H9 (cell line): ENCODE results near the gene ATP5F1B. TPM values are rescaled to one million over a fixed set of nuclear protein-coding genes. Genes with fewer than 3 reads are reported as not detected.

Experiments
- DNase-seq: peaks from one replicate; pipeline ENCODE4 v3.0.0-alpha.2; 2017
- H2AFZ ChIP-seq: one replicate; pipeline ENCODE4 v1.6.1; 2013; ENCODE audit warnings: mild to moderate bottlenecking, low read length, control low read depth, moderate library complexity
- H2AK5ac ChIP-seq: 2 replicates; pipeline ENCODE4 v1.6.1; 2013; ENCODE audit warnings: low read length, control low read depth, mixed read lengths; ENCODE audit not compliant: insufficient read length
- H2BK120ac ChIP-seq: one replicate; pipeline ENCODE4 v1.6.1; 2013; ENCODE audit warnings: low read depth, mild to moderate bottlenecking, low read length, control low read depth, inconsistent platforms; ENCODE audit not compliant: poor library complexity, severe bottlenecking
- H2BK12ac ChIP-seq: 2 replicates; pipeline ENCODE4 v1.6.1; 2013; ENCODE audit warnings: low read length, control low read depth, mixed read lengths, low read depth; ENCODE audit not compliant: insufficient read length
- H2BK15ac ChIP-seq: 2 replicates; pipeline ENCODE4 v1.6.1; 2013; ENCODE audit warnings: low read depth, low read length, control low read depth
- H2BK20ac ChIP-seq: one replicate; pipeline ENCODE4 v1.6.1; 2013; ENCODE audit warnings: low read depth, mild to moderate bottlenecking, low read length, control low read depth, inconsistent platforms; ENCODE audit not compliant: poor library complexity, severe bottlenecking
- H2BK5ac ChIP-seq: 2 replicates; pipeline ENCODE4 v1.6.1; 2013; ENCODE audit warnings: low read length, control low read depth, mixed read lengths; ENCODE audit not compliant: insufficient read length
- H3K14ac ChIP-seq: 2 replicates; pipeline ENCODE4 v1.6.1; 2013; ENCODE audit warnings: low read length, control low read depth; ENCODE audit not compliant: insufficient read depth
- H3K18ac ChIP-seq: 2 replicates; pipeline ENCODE4 v1.6.1; 2013; ENCODE audit warnings: low read depth, mild to moderate bottlenecking, mixed read lengths, low read length, control low read depth; ENCODE audit not compliant: insufficient read length
- H3K23ac ChIP-seq: 2 replicates; pipeline ENCODE4 v1.6.1; 2013; ENCODE audit warnings: low read length, control low read depth, mixed read lengths, low read depth; ENCODE audit not compliant: insufficient read length
- H3K23me2 ChIP-seq: 2 replicates; pipeline ENCODE4 v1.6.1; 2013; ENCODE audit warnings: low read depth, mild to moderate bottlenecking, mixed read lengths, low read length, control low read depth; ENCODE audit not compliant: insufficient read length, poor library complexity, severe bottlenecking
- H3K27ac ChIP-seq: 2 replicates; pipeline ENCODE4 v1.5.1; 2013; ENCODE audit warnings: low read length, control low read depth, mixed read lengths, low read depth; ENCODE audit not compliant: insufficient read length
- H3K27me3 ChIP-seq: 2 replicates; pipeline ENCODE4 v1.6.1; 2013; ENCODE audit warnings: low read length, control low read depth, inconsistent platforms; ENCODE audit not compliant: insufficient read depth
- H3K4ac ChIP-seq: 2 replicates; pipeline ENCODE4 v1.6.1; 2013; ENCODE audit warnings: low read depth, mild to moderate bottlenecking, control low read depth, inconsistent platforms, low read length, moderate library complexity
- H3K4me1 ChIP-seq: 2 replicates; pipeline ENCODE4 v1.6.1; 2013; ENCODE audit warnings: low read length, control low read depth, inconsistent platforms; ENCODE audit not compliant: insufficient read depth
- H3K4me2 ChIP-seq: 2 replicates; pipeline ENCODE4 v1.6.1; 2013; ENCODE audit warnings: low read length, control low read depth, mixed read lengths; ENCODE audit not compliant: insufficient read length, insufficient read depth
- H3K56ac ChIP-seq: 2 replicates; pipeline ENCODE4 v1.6.1; 2013; ENCODE audit warnings: low read depth, mild to moderate bottlenecking, mixed read lengths, low read length, control low read depth; ENCODE audit not compliant: insufficient read length
- H3K79me1 ChIP-seq: 2 replicates; pipeline ENCODE4 v1.6.1; 2013; ENCODE audit warnings: low read depth, mild to moderate bottlenecking, moderate library complexity, low read length, control low read depth, inconsistent platforms; ENCODE audit not compliant: insufficient read depth, poor library complexity, severe bottlenecking
- H3K79me2 ChIP-seq: 2 replicates; pipeline ENCODE4 v1.6.1; 2013; ENCODE audit warnings: low read length, control low read depth, inconsistent platforms; ENCODE audit not compliant: insufficient read depth
- H3K9ac ChIP-seq: 2 replicates; pipeline ENCODE4 v1.6.1; 2013; ENCODE audit warnings: low read length, control low read depth, mixed read lengths; ENCODE audit not compliant: insufficient read length; ENCODE audit errors: extremely low read depth
- H3K9me3 ChIP-seq: one replicate; pipeline ENCODE4 v1.6.1; 2013; ENCODE audit warnings: low read depth, low read length, inconsistent platforms; ENCODE audit not compliant: control insufficient read depth
- H3T11ph ChIP-seq: one replicate; pipeline ENCODE4 v1.6.1; 2013; ENCODE audit warnings: mild to moderate bottlenecking, low read length, control low read depth, inconsistent platforms
- H4K20me1 ChIP-seq: one replicate; pipeline ENCODE4 v1.6.1; 2013; ENCODE audit not compliant: control insufficient read depth, insufficient read length, insufficient read depth
- H4K5ac ChIP-seq: 2 replicates; pipeline ENCODE4 v1.6.1; 2013; ENCODE audit warnings: low read depth, mild to moderate bottlenecking, mixed read lengths, low read length, control low read depth; ENCODE audit not compliant: insufficient read length
- H4K8ac ChIP-seq: replicated peaks from 2 replicates; pipeline ENCODE4 v1.6.1; 2013; ENCODE audit warnings: low read length, control low read depth, mixed read lengths, low read depth; ENCODE audit not compliant: insufficient read length
- H4K91ac ChIP-seq: 2 replicates; pipeline ENCODE4 v1.6.1; 2013; ENCODE audit warnings: low read depth, mild to moderate bottlenecking, moderate library complexity, mixed read lengths, low read length, control low read depth; ENCODE audit not compliant: insufficient read length
- H3K27ac Mint-ChIP-seq, 3 experiments: 2 replicates in 2 of 3; 3 replicates in 1 of 3; pipeline ENCODE4 v1.8.0; 2020 to 2021; ENCODE audit warnings: mixed read lengths in 3 of 3, mild to moderate bottlenecking in 1 of 3, moderate library complexity in 1 of 3
- H3K27me3 Mint-ChIP-seq: 2 replicates; pipeline ENCODE4 v1.8.0; 2021; ENCODE audit warnings: low read depth, mild to moderate bottlenecking, moderate library complexity, mixed read lengths
- H3K36me3 Mint-ChIP-seq, 3 experiments: 2 replicates in 2 of 3; 3 replicates in 1 of 3; pipeline ENCODE4 v1.8.0; 2020 to 2021; ENCODE audit warnings: low read depth in 3 of 3, mixed read lengths in 3 of 3; ENCODE audit not compliant: insufficient read depth in 1 of 3
- H3K4me1 Mint-ChIP-seq, 2 experiments: 2 replicates each; pipeline ENCODE4 v1.8.0; 2020; ENCODE audit warnings: mixed read lengths in 2 of 2
- H3K4me3 Mint-ChIP-seq, 2 experiments: 2 replicates in 1 of 2; 3 replicates in 1 of 2; pipeline ENCODE4 v1.8.0; 2020 to 2021; ENCODE audit warnings: mild to moderate bottlenecking in 2 of 2, mixed read lengths in 2 of 2, moderate library complexity in 1 of 2
- H3K9me3 Mint-ChIP-seq, 2 experiments: 2 replicates in 1 of 2; 3 replicates in 1 of 2; pipeline ENCODE4 v1.8.0; 2020; ENCODE audit warnings: mild to moderate bottlenecking in 2 of 2, mixed read lengths in 2 of 2, moderate library complexity in 1 of 2
- WGBS: extraction: QIAGEN DNeasy Blood & Tissue Kit; methylation state at CpG from one replicate; pipeline ENCODE4 v1.1.7; 2013; ENCODE audit warnings: missing lambda C conversion rate, low lambda C conversion rate, mixed read lengths; ENCODE audit not compliant: insufficient read length; ENCODE audit errors: extremely low coverage; 5-methylcytosine and 5-hydroxymethylcytosine counted together
- total RNA-seq: library from RNA; stranded (reverse); gene quantifications from 2 replicates; pipeline ENCODE4 v1.2.1, GENCODE V29; 2021
- TF ChIP-seq, protein P1 (sequence below): fragments of 200-600 bp; sonication (generic); conservative IDR thresholded peaks from 3 replicates; pipeline ENCODE4 v1.8.0; 2021; ENCODE audit warnings: antibody characterized with exemption, mild to moderate bottlenecking

Gene ATP5F1B
- total RNA-seq, 1 experiment from 2014 or later: 927 TPM

DNA sequence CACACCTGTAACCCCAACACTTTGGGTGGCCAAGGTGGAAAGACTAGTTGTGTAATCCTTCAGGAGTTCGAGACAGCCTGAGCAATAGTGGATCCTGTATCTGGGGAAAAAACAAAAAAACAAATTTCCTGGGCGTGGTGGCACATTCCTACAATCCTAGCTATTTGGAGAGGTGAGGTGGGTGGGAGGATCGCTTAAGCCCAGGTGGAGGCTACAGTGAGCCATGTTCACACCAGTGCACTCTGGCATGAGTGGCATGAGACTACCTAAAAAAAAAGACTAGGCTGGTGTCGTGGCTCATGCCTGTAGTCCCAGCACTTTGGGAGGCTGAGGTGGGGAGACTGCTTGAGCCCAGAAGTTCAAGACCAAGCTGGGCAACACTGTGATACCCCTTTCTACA, 25.1 kb upstream of the ATP5F1B start:
- Histone ChIP-seq H3K9me3 (no peaks in the 10 kb centered on the region), H4K5ac (no peak overlapping the region), H3T11ph (no peak overlapping the region), H3K79me2 (peaks cover 6% of the 10 kb centered on the region; the same call in 1 of the 2 replicates), H3K23me2 (no peaks in the 10 kb centered on the region), H4K91ac (no peak overlapping the region), H2AK5ac (no peak overlapping the region), H2BK20ac (no peak overlapping the region), H3K27me3 (no peaks in the 10 kb centered on the region), H3K4me2 (no peak overlapping the region), H3K79me1 (peaks cover 7% of the 10 kb centered on the region), H3K9ac (no peak overlapping the region), H3K27ac (no peak overlapping the region), H2BK5ac (no peak overlapping the region), H4K20me1 (no peaks in the 10 kb centered on the region), H3K23ac (no peak overlapping the region), H3K4me1 (no peaks in the 10 kb centered on the region), H3K4ac (no peak overlapping the region), H4K8ac (no peak overlapping the region), H2BK15ac (no peak overlapping the region), H2AFZ (no peak overlapping the region), H3K56ac (no peak overlapping the region), H2BK12ac (no peak overlapping the region), H2BK120ac (no peak overlapping the region), H3K14ac (no peak overlapping the region), H3K18ac (no peak overlapping the region)
- Mint-ChIP-seq H3K9me3 (no peaks in the 10 kb centered on the region), H3K4me1 (peaks cover 0 to 3% of the 10 kb centered on the region in 2 experiments; a peak in 1 of 4 replicates), H3K36me3 (peaks cover 44 to 81% (median 68%) of the 10 kb centered on the region in 3 experiments; a peak in 6 of 7 replicates), H3K27me3 (no peaks in the 10 kb centered on the region), H3K27ac (peak overlapping the region in 1 of 3 experiments; percentile 82; a peak in 1 of 7 replicates), H3K4me3 (no peak overlapping the region)
- TF ChIP-seq, protein P1, sequence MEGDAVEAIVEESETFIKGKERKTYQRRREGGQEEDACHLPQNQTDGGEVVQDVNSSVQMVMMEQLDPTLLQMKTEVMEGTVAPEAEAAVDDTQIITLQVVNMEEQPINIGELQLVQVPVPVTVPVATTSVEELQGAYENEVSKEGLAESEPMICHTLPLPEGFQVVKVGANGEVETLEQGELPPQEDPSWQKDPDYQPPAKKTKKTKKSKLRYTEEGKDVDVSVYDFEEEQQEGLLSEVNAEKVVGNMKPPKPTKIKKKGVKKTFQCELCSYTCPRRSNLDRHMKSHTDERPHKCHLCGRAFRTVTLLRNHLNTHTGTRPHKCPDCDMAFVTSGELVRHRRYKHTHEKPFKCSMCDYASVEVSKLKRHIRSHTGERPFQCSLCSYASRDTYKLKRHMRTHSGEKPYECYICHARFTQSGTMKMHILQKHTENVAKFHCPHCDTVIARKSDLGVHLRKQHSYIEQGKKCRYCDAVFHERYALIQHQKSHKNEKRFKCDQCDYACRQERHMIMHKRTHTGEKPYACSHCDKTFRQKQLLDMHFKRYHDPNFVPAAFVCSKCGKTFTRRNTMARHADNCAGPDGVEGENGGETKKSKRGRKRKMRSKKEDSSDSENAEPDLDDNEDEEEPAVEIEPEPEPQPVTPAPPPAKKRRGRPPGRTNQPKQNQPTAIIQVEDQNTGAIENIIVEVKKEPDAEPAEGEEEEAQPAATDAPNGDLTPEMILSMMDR: no peak
- DNase-seq: no peak
- WGBS: no CpG with 5 or more reads among the region's 4 CpGs
